ENCODE measurements around the gene DCP1A.
A peak's percentile ranks its signal among the peaks of the same experiment; 100 is the strongest.
"Not testable (repeated sequence)": the region's sequence is repeated elsewhere in the genome, so short reads cannot be mapped to it uniquely, and the experiment has no call there.

DCP1A gene

DNA sequence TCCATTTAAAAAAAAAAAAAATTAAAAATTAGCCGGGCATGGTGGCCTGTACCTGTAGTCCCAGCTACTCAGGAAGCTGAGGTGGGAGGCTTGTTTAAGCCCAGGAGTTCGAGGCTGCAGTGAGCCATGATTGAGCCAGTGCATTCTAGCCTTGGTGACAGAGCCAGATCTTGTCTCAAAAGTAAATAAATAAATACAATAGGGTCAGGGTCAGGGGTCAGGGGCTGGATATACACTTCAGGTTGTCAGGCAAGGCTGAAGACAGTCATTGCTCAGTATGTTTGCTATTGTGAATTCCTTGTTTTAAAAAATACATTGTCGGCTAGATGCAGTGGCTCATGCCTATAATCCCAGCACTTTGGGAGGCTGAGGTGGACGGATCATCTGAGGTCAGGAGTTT lies 83.4 kb downstream of the DCP1A start:
- ATAC-seq: no peak

DNA sequence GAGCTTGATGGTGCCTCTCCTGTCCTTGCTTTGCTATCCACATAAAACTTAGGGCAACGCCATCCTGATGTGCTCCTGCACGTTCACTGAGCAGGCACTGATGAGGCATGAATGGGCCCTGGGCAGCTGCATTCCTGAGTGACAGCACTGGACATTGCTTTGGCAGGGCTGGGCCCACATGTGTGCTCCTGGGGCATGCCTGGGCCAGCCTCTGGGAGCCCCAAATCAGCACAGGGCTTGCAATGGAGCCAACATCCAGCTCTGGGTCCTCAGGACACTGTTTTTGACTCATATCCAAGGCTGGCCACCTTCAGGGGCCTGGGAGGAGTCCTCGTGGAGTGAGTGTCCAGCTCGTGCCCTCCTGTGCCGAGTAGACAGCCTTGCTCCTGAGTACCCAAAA lies 85.6 kb downstream of the DCP1A start:
- no peak for ATAC-seq

GRCh38 chr3:53260286-53260785 lies 87.0 kb downstream of the DCP1A start:
- ATAC-seq: no peak

GRCh38 chr3:53259427-53260259 lies 87.7 kb downstream of the DCP1A start:
- ATAC-seq: no peak

GRCh38 chr3:53258600-53259426 lies 88.5 kb downstream of the DCP1A start:
- no peak for ATAC-seq

- ATAC-seq: no peak
Observed at GRCh38 chr3:53257465-53257864, 89.9 kb downstream of the DCP1A start.

DNA sequence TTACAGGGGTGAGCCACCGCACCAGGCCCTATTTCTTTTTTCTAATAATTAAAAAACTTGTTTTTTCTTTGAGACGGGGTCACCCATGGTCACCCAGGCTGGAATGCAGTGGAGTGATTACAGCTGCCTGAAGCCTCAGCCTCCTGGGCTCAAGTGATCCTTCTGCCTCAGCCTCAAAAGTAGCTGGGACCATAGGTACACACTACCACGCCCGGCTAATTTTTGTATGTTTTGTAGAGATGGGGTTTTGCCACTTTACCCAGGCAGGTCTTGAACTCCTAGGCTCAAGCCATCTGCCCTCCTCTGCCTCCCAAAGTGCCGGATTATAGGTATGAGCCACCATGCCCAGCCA lies 90.7 kb downstream of the DCP1A start:
- no peak for ATAC-seq

DNA sequence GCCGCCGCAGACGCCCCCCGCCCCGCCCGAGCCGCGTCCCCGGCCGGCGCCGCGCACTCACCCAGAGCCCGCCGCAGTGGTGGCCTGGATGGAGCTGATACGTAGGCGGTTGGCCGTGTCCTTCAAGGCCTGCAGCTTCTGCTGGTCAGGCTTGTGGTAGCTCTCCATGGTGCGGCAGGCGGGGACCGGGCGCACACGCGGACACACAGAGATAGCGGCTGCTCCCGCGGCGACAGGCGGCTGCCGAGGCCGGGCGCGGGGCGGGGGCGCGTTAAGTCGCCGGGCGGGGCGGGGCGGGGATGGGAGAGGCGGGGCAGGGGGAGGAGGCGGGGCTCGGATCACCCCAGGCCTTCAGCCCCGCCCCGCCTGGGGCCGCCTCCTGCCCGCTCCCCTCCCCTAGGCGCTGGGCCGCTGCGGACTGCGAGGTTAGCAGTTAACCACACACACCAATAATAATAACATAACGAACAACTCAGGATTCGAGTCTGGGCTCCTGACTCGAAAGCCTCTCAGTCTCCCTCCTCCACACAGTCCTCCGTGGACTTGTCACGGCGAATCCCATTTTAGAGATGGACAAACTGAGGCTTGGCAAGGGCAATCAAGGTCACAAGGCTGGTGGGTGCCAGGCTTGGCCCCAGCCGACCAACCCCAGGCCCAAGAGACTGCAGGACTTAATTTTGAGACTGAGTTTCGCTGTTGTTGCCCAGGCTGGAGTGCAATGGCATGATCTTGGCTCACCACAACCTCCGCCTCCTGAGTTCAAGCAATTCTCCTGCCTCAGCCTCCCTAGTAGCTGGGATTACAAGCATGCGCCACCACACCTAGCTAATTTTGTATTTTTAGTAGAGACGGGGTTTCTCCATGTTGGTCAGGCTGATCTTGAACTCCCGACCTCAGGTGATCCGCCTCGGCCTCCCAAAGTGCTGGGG lies 91.3 kb downstream of the DCP1A start, which contains the start of gene TKT:
TSS of gene TKT (minus strand) at position 248 of the 929 bp plus-strand sequence. CDS start at position 168, 80 bp downstream.
- ATAC-seq: peak; percentile 76 to 77

DNA sequence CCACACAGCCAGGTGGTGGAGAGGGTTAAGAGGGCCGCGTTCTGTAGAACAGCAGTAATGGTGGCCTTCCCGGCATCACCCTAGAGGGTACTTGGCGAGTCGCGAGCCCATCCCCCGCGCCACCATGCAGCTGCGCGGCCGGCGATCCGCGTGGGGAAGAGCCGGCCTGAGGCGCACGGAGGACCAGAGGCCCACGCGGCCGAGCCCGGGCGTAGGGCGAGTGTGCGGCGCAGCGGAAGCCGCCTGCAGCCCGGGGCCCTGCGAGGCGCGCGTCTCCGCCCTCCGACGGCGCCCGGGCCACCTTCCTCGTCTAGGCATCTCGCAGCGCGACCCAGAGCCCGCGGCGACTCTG lies 91.9 kb downstream of the DCP1A start:
- peak; percentile 49 to 70 for ATAC-seq

- peak; percentile 47 to 52 for ATAC-seq
Observed at GRCh38 chr3:53254509-53255422, 92.6 kb downstream of the DCP1A start.

DNA sequence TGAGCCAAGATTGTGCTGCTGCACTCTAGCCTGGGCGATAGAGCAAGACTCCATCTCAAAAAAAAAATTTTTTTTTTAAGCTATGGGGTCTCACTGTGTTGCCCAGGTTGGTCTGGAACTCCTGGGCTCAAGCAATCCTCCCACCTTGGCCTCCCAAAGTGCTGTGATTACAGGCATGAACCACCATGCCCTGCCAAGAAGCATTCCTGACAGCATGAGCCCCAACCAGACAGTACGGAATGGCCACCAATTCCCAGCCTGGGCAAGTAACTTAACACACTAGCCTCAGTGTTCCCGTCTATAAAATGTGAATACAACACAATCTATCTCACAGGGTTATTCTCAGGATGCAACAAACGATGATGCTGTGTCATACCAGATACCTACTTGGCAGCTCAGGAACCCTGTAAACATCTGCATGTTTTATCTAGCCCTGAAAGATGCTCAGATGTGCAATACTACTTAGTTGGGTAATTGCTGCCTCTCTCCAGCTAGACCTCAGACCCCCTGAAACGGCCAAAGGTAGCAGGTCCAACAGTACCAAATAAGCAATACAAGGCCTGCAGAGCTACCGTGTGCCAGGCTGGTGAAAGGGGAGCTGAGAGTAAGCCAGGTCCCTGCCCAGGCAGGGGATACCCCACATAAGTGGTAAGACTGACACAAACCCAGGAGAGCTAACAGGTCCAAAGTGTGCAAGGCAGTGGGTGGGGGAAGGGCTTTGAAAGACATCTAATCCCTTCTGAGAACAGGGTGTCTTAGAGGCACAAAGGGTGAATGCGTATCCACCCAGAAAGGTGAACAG lies 93.4 kb downstream of the DCP1A start:
- ATAC-seq: no peak

DNA sequence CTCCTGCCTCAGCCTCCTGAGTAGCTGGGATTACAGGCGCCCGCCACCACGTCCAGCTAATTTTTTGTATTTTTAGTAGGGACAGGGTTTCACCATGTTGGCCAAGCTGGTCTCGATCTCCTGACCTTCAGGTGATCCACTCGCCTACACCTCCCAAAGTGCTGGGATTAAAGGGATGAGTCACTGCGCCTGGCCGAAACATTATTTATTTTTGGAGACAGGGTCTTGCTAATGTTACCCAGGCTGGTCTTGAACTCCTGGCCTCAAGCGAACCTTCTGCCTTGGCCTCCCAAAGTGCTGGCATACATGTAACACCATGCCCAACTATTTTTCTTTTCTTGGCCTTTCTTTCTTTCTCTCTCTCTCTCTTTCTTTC lies 94.4 kb downstream of the DCP1A start:
- not testable (repeated sequence) for ATAC-seq

DNA sequence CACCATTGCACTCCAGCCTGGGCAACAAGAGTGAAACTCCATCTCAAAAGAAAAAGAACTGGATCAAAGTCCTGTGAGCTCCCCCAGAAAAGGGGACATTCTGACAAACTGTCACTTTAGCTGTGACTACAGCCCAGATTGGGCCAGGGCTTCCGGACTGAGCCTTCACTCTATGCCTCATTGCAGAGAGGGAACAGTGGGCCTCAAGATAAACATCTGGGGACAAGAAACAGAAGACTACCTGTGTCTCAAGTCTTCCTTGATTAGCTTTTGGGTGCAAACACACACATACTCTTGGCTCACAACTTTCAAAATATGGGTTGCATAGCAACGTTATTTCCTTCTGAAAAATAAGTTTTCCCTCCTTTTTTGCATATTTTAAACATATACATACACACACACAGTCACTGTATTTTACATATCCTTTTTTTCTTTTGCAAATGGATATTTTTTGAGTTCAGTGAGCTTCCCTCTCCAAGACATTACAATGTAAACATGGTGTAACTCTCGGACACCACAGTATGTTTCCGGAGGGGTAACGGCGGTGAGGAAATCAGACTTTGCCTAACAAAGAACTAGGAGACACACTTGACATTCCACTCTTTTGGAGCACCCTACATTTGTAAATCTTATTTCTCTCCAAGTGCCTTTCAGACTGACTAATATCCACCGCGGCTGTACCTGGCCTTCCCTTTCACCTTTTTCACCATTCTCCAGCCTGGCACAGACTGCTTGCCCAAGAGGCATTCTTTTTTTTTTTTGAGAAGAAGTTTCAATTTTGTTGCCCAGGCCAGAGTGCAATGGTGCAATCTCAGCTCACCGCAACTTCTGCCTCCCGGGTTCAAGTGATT lies 95.0 kb downstream of the DCP1A start:
- no peak for ATAC-seq

GRCh38 chr3:53250881-53251605 lies 96.3 kb downstream of the DCP1A start:
- no peak for ATAC-seq

- ATAC-seq: no peak
Observed at GRCh38 chr3:53250453-53250852, 96.9 kb downstream of the DCP1A start.

- no peak for ATAC-seq
Observed at GRCh38 chr3:53248161-53248560, 99.2 kb downstream of the DCP1A start.

DNA sequence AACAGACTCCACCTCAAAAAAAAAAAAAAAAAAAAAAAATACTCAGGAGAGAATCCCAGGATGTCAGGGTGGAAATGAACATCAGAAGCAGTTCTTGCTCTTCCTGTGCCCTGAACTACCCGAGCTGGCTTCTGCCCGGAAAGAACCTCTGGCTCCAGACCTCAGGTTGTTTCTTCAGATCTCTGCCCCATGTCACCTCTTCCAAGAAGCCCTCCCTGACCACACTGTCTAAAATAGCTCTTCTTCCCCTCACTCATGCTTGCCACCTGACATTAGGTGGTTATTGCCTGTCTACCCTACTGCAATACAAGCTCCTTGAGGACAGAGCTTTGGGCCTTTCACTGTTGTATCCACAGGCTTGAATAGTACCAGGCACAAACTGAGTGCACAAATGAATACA lies 99.7 kb downstream of the DCP1A start:
- no peak for ATAC-seq

DNA sequence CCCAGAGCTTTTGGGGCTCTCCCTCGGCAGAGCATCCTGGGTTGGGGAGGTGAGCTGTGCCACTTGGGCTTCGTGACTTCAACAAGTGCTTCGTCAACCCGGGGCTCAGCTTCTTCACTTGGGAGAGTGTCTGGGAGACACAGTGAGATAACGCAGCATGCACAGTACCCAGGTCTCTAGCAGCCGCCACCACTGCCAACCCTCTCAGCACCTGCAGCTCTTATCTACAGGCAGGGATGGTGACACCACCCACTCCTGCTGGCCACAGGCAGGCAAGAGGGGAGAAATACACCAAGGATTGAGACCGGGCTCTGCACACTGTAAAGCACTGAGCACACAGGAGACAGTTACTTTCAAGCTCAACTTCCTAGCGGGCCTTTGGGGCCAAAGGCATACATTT lies 103.1 kb downstream of the DCP1A start:
- ATAC-seq: no peak

- ATAC-seq: no peak
Observed at GRCh38 chr3:53243785-53244184, 103.6 kb downstream of the DCP1A start.
